Neural cell (in vitro differentiated cells): ENCODE data around the gene HIC1. TPM values are rescaled to one million over a fixed set of nuclear protein-coding genes. Genes with fewer than 3 reads are reported as not detected.
A peak's percentile ranks its signal among the peaks of the same experiment; 100 is the strongest.

Experiments
- H2AFZ ChIP-seq: fragments of 200-600, 300-800 bp; sonication (generic), shearing (Covaris generic); 2 replicates; pipeline ENCODE4 v1.6.0; 2014; ENCODE audit warnings: low read depth, mild to moderate bottlenecking, antibody characterized with exemption, low read length, moderate library complexity
- H3F3A ChIP-seq: fragments of 200-600 bp; shearing (Covaris generic); 2 replicates; pipeline ENCODE4 v1.6.1; 2016; ENCODE audit warnings: mild to moderate bottlenecking, moderate library complexity, mixed read lengths, antibody characterized with exemption, low read length; ENCODE audit not compliant: insufficient read depth, poor library complexity, severe bottlenecking
- H3K27ac ChIP-seq: fragments of 200-600, 300-800 bp; sonication (generic), shearing (Covaris generic); 2 replicates; pipeline ENCODE4 v1.5.1; 2014; ENCODE audit warnings: mild to moderate bottlenecking, low read length, moderate library complexity
- H3K27me3 ChIP-seq: fragments of 300-800, 200-600 bp; sonication (generic), shearing (Covaris generic); 2 replicates; pipeline ENCODE4 v1.6.0; 2014; ENCODE audit warnings: mild to moderate bottlenecking, low read depth, low read length, moderate library complexity; ENCODE audit not compliant: insufficient read depth
- H3K36me3 ChIP-seq: fragments of 300-800, 200-600 bp; sonication (generic), shearing (Covaris generic); 2 replicates; pipeline ENCODE4 v1.5.1; 2014; ENCODE audit warnings: mild to moderate bottlenecking, antibody characterized with exemption, low read length, moderate library complexity; ENCODE audit not compliant: insufficient read depth
- H3K4me2 ChIP-seq: fragments of 300-800, 200-600 bp; sonication (generic), shearing (Covaris generic); 2 replicates; pipeline ENCODE4 v1.6.0; 2014; ENCODE audit warnings: mild to moderate bottlenecking, low read length
- H3K4me3 ChIP-seq: fragments of 300-800, 200-600 bp; sonication (generic), shearing (Covaris generic); 2 replicates; pipeline ENCODE4 v1.5.1; 2014; ENCODE audit warnings: mild to moderate bottlenecking, low read length, moderate library complexity
- H3K79me2 ChIP-seq: fragments of 200-600 bp; shearing (Covaris generic); replicated peaks from 2 replicates; pipeline ENCODE4 v1.6.0; 2014; ENCODE audit warnings: mild to moderate bottlenecking, low read length, moderate library complexity; ENCODE audit not compliant: insufficient read depth
- H3K9ac ChIP-seq: fragments of 300-800, 200-600 bp; sonication (generic), shearing (Covaris generic); 2 replicates; pipeline ENCODE4 v1.6.1; 2016; ENCODE audit warnings: mild to moderate bottlenecking, low read length, mixed read lengths
- H3K9me2 ChIP-seq: fragments of 200-600 bp; shearing (Covaris generic); 2 replicates; pipeline ENCODE4 v1.6.1; 2016; ENCODE audit warnings: mild to moderate bottlenecking, low read length, mixed read lengths; ENCODE audit not compliant: insufficient read depth
- H3K9me3 ChIP-seq: fragments of 200-600, 300-800 bp; sonication (generic), shearing (Covaris generic); 2 replicates; pipeline ENCODE4 v1.6.1; 2016; ENCODE audit warnings: mild to moderate bottlenecking, mixed run types, low read length, moderate library complexity, mixed read lengths
- H4K20me1 ChIP-seq: fragments of 200-600 bp; shearing (Covaris generic); 2 replicates; pipeline ENCODE4 v1.6.1; 2016; ENCODE audit warnings: mild to moderate bottlenecking, mixed run types; ENCODE audit not compliant: insufficient read depth
- EP300 ChIP-seq: fragments of 450-650 bp; conservative IDR thresholded peaks from 2 replicates; pipeline ENCODE4 v1.6.1; 2014; ENCODE audit warnings: antibody characterized with exemption, mild to moderate bottlenecking, moderate library complexity; ENCODE audit not compliant: poor library complexity, severe bottlenecking
- EZH2 ChIP-seq: fragments of 200-600, 300-800 bp; shearing (Covaris generic), sonication (generic); IDR thresholded peaks from 2 replicates; pipeline ENCODE4 v1.6.1; 2014; ENCODE audit warnings: antibody characterized with exemption, low read length, borderline replicate concordance, mild to moderate bottlenecking; ENCODE audit not compliant: insufficient read depth, poor library complexity, severe bottlenecking
- MXI1 ChIP-seq: fragments of 450-650 bp; conservative IDR thresholded peaks from 2 replicates; pipeline ENCODE4 v1.6.1; 2014; ENCODE audit warnings: antibody characterized with exemption, mild to moderate bottlenecking; ENCODE audit not compliant: poor library complexity, severe bottlenecking
- POLR2AphosphoS5 ChIP-seq: IDR thresholded peaks from 2 replicates; pipeline ENCODE4 v1.6.1; 2012
- RAD21 ChIP-seq: fragments of 450-650 bp; conservative IDR thresholded peaks from 2 replicates; pipeline ENCODE4 v1.6.1; 2014; ENCODE audit warnings: antibody characterized with exemption, mild to moderate bottlenecking, moderate library complexity
- REST ChIP-seq: IDR thresholded peaks from 2 replicates; pipeline ENCODE4 v1.6.1; 2012; ENCODE audit warnings: borderline replicate concordance
- SMC3 ChIP-seq: fragments of 450-650 bp; conservative IDR thresholded peaks from 2 replicates; pipeline ENCODE4 v1.6.1; 2014; ENCODE audit warnings: antibody characterized with exemption, mild to moderate bottlenecking, moderate library complexity; ENCODE audit not compliant: poor library complexity
- TAF1 ChIP-seq: IDR thresholded peaks from 2 replicates; pipeline ENCODE4 v1.6.1; 2012; ENCODE audit warnings: low read depth
- polyA plus RNA-seq: library from polyadenylated mRNA; depleted of rRNA; stranded (reverse); fragments of >200 nt; gene quantifications from 2 replicates; pipeline ENCODE4 v1.2.3, GENCODE V29; 2014
- TF ChIP-seq, protein P1 (sequence below): fragments of 450-650 bp; IDR thresholded peaks from 2 replicates; pipeline ENCODE4 v1.5.1; 2014; ENCODE audit warnings: antibody characterized with exemption, mild to moderate bottlenecking, moderate library complexity; ENCODE audit not compliant: poor library complexity, severe bottlenecking

The HIC1 gene
- polyA plus RNA-seq, 1 donor from 2014 or later, result 2.8 TPM

- no peaks in the 10 kb centered on the region for H4K20me1 ChIP-seq
- H3K4me2 ChIP-seq, result peak within 1 kb of the TSS; percentile 99
- H3K27ac ChIP-seq, result peak within 1 kb of the TSS; percentile 84
- H2AFZ ChIP-seq, result peak within 1 kb of the TSS; percentile 73
- no peaks in the 10 kb centered on the region for H3K79me2 ChIP-seq
- peak within 1 kb of the TSS; percentile 79 for H3K9ac ChIP-seq
- no peaks in the 10 kb centered on the region for H3K27me3 ChIP-seq
- peak within 1 kb of the TSS; percentile 84 for H3K4me3 ChIP-seq
- peaks cover 6% of the 10 kb centered on the region for H3F3A ChIP-seq
- TF ChIP-seq TAF1 (no peak), EP300 (peak; percentile 68), MXI1 (peak; percentile 85), EZH2 (no peak), POLR2AphosphoS5 (peak; percentile 91), SMC3 (peak; percentile 86), REST (peak; percentile 85), RAD21 (peak; percentile 90)
- TF ChIP-seq, protein P1, sequence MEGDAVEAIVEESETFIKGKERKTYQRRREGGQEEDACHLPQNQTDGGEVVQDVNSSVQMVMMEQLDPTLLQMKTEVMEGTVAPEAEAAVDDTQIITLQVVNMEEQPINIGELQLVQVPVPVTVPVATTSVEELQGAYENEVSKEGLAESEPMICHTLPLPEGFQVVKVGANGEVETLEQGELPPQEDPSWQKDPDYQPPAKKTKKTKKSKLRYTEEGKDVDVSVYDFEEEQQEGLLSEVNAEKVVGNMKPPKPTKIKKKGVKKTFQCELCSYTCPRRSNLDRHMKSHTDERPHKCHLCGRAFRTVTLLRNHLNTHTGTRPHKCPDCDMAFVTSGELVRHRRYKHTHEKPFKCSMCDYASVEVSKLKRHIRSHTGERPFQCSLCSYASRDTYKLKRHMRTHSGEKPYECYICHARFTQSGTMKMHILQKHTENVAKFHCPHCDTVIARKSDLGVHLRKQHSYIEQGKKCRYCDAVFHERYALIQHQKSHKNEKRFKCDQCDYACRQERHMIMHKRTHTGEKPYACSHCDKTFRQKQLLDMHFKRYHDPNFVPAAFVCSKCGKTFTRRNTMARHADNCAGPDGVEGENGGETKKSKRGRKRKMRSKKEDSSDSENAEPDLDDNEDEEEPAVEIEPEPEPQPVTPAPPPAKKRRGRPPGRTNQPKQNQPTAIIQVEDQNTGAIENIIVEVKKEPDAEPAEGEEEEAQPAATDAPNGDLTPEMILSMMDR, result peak; percentile 93
- no peaks in the 10 kb centered on the region for H3K9me2 ChIP-seq
- H3K36me3 ChIP-seq, result no peaks in the 10 kb centered on the region
- no peaks in the 10 kb centered on the region for H3K9me3 ChIP-seq
These were observed 13.1 kb upstream of the HIC1 start, which contains the start of gene OVCA2 for GRCh38 chr17:2041561-2042389. Gene OVCA2, plus strand, starts transcription at chr17:2042022. Its CDS starts 26 bp downstream, at chr17:2042048.

DNA sequence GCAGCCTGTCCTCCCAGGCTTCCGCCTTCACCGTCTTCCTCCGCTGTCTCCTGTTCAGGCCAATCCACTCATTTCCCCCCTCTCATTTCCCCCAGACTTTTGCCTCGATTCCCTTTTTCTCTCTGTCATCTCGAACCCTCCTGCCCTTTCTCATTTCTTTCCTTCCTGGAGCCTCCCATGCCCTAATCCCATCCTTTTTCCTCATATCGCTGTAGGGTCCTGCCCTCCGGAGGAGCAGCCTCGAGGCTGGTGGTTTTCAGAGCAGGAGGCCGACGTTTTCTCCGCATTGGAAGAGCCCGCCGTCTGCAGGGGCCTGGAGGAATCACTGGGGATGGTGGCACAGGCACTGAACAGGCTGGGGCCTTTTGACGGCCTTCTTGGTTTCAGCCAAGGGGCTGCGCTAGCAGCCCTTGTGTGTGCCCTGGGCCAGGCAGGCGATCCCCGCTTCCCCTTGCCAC, 12.5 kb upstream of the HIC1 start:
- Histone ChIP-seq H3K9ac (peak overlapping the region; percentile 79), H3K9me2 (no peaks in the 10 kb centered on the region), H2AFZ (peak overlapping the region; percentile 58), H3F3A (peaks cover 6% of the 10 kb centered on the region), H3K9me3 (no peaks in the 10 kb centered on the region), H3K4me3 (peak overlapping the region; percentile 84), H3K27me3 (no peaks in the 10 kb centered on the region), H4K20me1 (no peaks in the 10 kb centered on the region), H3K79me2 (no peaks in the 10 kb centered on the region), H3K36me3 (no peaks in the 10 kb centered on the region), H3K27ac (peak overlapping the region; percentile 84), H3K4me2 (peak overlapping the region; percentile 99)
- TF ChIP-seq POLR2AphosphoS5 (no peak), RAD21 (no peak), EZH2 (no peak), TAF1 (no peak), REST (no peak)
